A549 (cell line): Measurements from ENCODE around the gene BIN1.

Experiments used
- CHD4 ChIP-seq: fragments of 200-600 bp; sonication (generic); IDR thresholded peaks from 2 replicates; pipeline ENCODE4 v1.6.1; 2016; ENCODE audit warnings: antibody characterized with exemption, mild to moderate bottlenecking, borderline replicate concordance
- MAZ ChIP-seq: fragments of 150-350 bp; IDR thresholded peaks from 2 replicates; pipeline ENCODE4 v1.6.1; 2014; ENCODE audit warnings: antibody characterized with exemption, low read depth, low read length, borderline replicate concordance
- POLR2A ChIP-seq: IDR thresholded peaks from 2 replicates; pipeline ENCODE4 v1.6.1; 2012; ENCODE audit warnings: mild to moderate bottlenecking, low read length
- TF ChIP-seq, protein P1 (sequence below): fragments of >200 bp; sonication (Bioruptor Twin); formaldehyde crosslinking; IDR thresholded peaks from 3 replicates; pipeline ENCODE4 v1.5.1; 2016

DNA sequence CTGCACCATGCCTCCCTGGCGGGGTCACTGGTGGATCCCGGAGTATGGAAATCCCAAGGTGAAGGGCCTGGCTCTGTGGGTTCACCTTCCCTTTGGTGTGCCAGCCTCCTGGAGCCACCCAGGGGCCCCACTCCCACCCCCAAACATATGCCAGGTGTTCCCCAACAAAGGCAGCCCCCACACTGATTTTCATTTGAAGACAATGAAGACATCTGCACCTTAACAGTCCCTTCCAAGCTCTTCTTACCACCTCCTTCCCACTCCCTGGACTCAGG is 11.7 kb downstream of the BIN1 start:
- TF ChIP-seq, protein P1, sequence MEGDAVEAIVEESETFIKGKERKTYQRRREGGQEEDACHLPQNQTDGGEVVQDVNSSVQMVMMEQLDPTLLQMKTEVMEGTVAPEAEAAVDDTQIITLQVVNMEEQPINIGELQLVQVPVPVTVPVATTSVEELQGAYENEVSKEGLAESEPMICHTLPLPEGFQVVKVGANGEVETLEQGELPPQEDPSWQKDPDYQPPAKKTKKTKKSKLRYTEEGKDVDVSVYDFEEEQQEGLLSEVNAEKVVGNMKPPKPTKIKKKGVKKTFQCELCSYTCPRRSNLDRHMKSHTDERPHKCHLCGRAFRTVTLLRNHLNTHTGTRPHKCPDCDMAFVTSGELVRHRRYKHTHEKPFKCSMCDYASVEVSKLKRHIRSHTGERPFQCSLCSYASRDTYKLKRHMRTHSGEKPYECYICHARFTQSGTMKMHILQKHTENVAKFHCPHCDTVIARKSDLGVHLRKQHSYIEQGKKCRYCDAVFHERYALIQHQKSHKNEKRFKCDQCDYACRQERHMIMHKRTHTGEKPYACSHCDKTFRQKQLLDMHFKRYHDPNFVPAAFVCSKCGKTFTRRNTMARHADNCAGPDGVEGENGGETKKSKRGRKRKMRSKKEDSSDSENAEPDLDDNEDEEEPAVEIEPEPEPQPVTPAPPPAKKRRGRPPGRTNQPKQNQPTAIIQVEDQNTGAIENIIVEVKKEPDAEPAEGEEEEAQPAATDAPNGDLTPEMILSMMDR, result no peak
- TF ChIP-seq POLR2A (no peak), MAZ (no peak), CHD4 (no peak)
